Measurements from ENCODE around the gene KIF17. TPM values are rescaled to one million over a fixed set of nuclear protein-coding genes. Genes with fewer than 3 reads are reported as not detected.

Gene KIF17
- total and polyA plus RNA-seq, 2 of the 8 experiments (the other 6 are each of a cell fraction or from before 2014, with no cell fraction given), result 6.9 to 10.4 TPM

DNA sequence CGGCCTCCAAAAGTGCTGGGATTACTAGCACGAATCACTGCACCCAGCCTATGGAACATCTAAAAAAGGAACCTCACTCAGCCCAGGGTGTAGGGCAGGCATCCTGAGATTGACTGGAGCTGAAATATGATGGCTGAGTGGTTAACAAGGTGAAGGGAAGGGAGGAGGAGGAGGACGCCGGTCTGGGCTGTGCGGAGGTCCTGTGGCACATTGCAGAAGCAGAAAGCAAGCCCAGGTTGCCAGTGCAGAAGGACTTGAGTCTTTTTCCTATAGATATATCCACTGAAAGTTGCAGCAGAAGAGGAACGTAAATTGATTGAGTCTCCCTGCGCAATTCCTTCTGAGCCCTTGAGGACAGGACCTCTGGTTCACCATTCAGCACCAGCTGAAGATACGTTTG, 1.5 kb upstream of the KIF17 start:
- Histone ChIP-seq H3K27ac (ENCODE audit: low read depth, low read length) (no peak overlapping the region), H2BK15ac (ENCODE audit: low read length) (no peak overlapping the region), H2BK120ac (replicated peaks; ENCODE audit: low read depth, low read length) (no peak overlapping the region), H3K4me3 (ENCODE audit: extremely low read depth in 1 of 4, insufficient read depth in 2 of 4, low read depth in 3 of 4, low read length in 4 of 4) (no peak overlapping the region), H3K79me1 (ENCODE audit: low read depth, low read length) (no peaks in the 10 kb centered on the region), H2BK5ac (ENCODE audit: low read depth, low read length) (no peak overlapping the region), H3K4me2 (ENCODE audit: insufficient read depth in 1 of 2, low read depth in 2 of 2, low read length in 2 of 2) (no peak overlapping the region), H3K56ac (replicated peaks; ENCODE audit: insufficient read length, low read depth, low read length) (no peak overlapping the region), H3K4me1 (replicated peaks in 1 of 4; ENCODE audit: control insufficient read depth in 3 of 4, insufficient read depth in 4 of 4, low read length in 3 of 4) (peaks cover 0 to 9% (median under 1%) of the 10 kb centered on the region in 4 experiments; a peak in 5 of 7 replicates), H3K4ac (replicated peaks; ENCODE audit: insufficient read length, low read depth, low read length) (no peak overlapping the region), H4K5ac (ENCODE audit: insufficient read length, low read depth, low read length) (no peak overlapping the region), H3K9me3 (ENCODE audit: insufficient read depth in 2 of 2, low read depth in 1 of 2, low read length in 1 of 2) (no peaks in the 10 kb centered on the region; a peak in 1 of 4 replicates), H3K27me3 (replicated peaks in 1 of 4; ENCODE audit: control insufficient read depth in 3 of 4, extremely low read depth in 1 of 4, insufficient read depth in 3 of 4, low read length in 3 of 4) (peaks cover 0 to 22% (median 10%) of the 10 kb centered on the region in 4 experiments; a peak in 6 of 7 replicates), H3K23me2 (ENCODE audit: low read depth, low read length) (peaks cover 4% of the 10 kb centered on the region; the same call in 1 of the 2 replicates), H3K9ac (replicated peaks in 1 of 4; ENCODE audit: extremely low read depth in 1 of 4, low read depth in 3 of 4, low read length in 3 of 4) (no peak overlapping the region), H4K8ac (ENCODE audit: extremely low read depth, insufficient read depth, low read length) (no peak overlapping the region), H4K20me1 (replicated peaks in 1 of 2; ENCODE audit: control insufficient read depth in 1 of 2, insufficient read depth in 2 of 2, low read length in 2 of 2) (peaks cover 0 to 5% of the 10 kb centered on the region in 2 experiments), H3K18ac (ENCODE audit: extremely low read depth, low read length) (no peak overlapping the region), H4K91ac (replicated peaks; ENCODE audit: insufficient read length, low read length) (no peak overlapping the region), H2BK20ac (ENCODE audit: low read length) (no peak overlapping the region), H2AK5ac (ENCODE audit: low read depth, low read length) (no peak overlapping the region), H3K23ac (ENCODE audit: insufficient read length) (no peak overlapping the region), H3K36me3 (ENCODE audit: control insufficient read depth in 2 of 4, insufficient read depth in 4 of 4, low read length in 3 of 4) (no peaks in the 10 kb centered on the region), H3K79me2 (ENCODE audit: control insufficient read depth in 1 of 2, insufficient read depth in 2 of 2, low read length in 2 of 2) (no peaks in the 10 kb centered on the region), H3K14ac (ENCODE audit: insufficient read length) (no peak overlapping the region), H2BK12ac (ENCODE audit: low read depth, low read length) (no peak overlapping the region), H2AFZ (ENCODE audit: low read length) (no peak overlapping the region)
- ChIA-PET POLR2A (ENCODE audit: partially characterized antibody) (interaction anchor here (3.7 to 7.8 kb wide), 2 partner anchors 11 to 67 kb away, joined by 15 to 68 read pairs; partner anchors contain the start of genes HP1BP3 and SH2D5), CTCF (ENCODE audit: partially characterized antibody) (interaction anchor here (1.0 to 3.3 kb wide), 3 partner anchors 9 to 21 kb away, joined by 3 to 23 read pairs (median 19); no protein-coding TSS in a partner anchor)
- no peak for TF ChIP-seq CHD2 (IDR thresholded peaks at IDR 0.05; ENCODE audit: low read length)
- TF ChIP-seq CBX8 (IDR thresholded peaks at IDR 0.05; ENCODE audit: borderline replicate concordance, low read depth, low read length), result no peak
- TF ChIP-seq SIRT6 (IDR thresholded peaks at IDR 0.05; ENCODE audit: low read length), result no peak
- no peak for TF ChIP-seq SUZ12 (IDR thresholded peaks at IDR 0.05; ENCODE audit: low read length)
- no peak for TF ChIP-seq HDAC2 (IDR thresholded peaks at IDR 0.05; ENCODE audit: borderline replicate concordance in 1 of 2, low read depth in 2 of 2, low read length in 2 of 2)
- no peak for TF ChIP-seq KDM5A (IDR thresholded peaks at IDR 0.05; ENCODE audit: low read length)
- TF ChIP-seq GABPA (IDR thresholded peaks at IDR 0.05; ENCODE audit: borderline replicate concordance, insufficient read depth, low read length), result no peak
- TF ChIP-seq NANOG (IDR thresholded peaks at IDR 0.05; ENCODE audit: insufficient read depth, low read depth, low read length, poor library complexity, severe bottlenecking), result no peak
- 90% methylated on average over 8 of the region's 8 CpGs; no CpG with 5 or more reads in 1 of the 2 experiments for WGBS, 2 experiments (ENCODE audit: extremely low coverage in 1 of 2, insufficient coverage in 1 of 2, insufficient read length in 1 of 2, insufficient replicate concordance in 2 of 2, low coverage in 1 of 2, low lambda C conversion rate in 2 of 2, missing lambda C conversion rate in 1 of 2)
- no peak for DNase-seq (ENCODE audit: low read depth in 1 of 2, low spot score in 2 of 2)
- no peak for FAIRE-seq
